AG10803 (cell line): ENCODE data around the gene WFS1.

Experiments
- DNase-seq: peaks from one replicate; pipeline ENCODE4 v3.0.0; 2010; ENCODE audit warnings: low read depth
- H3K4me3 ChIP-seq: 2 replicates; pipeline ENCODE4 v1.5.1; 2011; ENCODE audit warnings: mild to moderate bottlenecking, low read length, control low read depth
- TF ChIP-seq, protein P1 (sequence below): conservative IDR thresholded peaks from 2 replicates; pipeline ENCODE4 v1.5.1; 2011; ENCODE audit warnings: mild to moderate bottlenecking, low read length, control low read depth, inconsistent platforms

WFS1 gene

DNA sequence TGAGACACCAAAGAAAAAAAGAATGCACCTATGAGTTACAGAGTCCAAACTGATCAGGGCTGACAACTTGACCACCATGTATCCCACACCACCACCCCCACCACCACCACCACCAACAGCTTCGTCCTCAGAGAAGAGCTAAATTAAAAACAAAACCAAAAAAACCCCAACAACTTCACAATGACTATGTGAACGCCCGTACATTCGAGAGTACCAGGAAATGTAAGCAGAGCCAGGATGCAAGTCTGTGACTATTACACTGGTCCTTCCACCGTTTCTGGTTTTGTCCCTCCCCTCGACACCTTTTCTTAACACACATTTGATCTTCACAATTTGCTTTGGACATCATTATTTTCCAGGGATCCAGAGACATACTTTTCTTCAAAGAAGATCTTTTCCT is 51.0 kb downstream of the WFS1 start:
- TF ChIP-seq, protein P1, sequence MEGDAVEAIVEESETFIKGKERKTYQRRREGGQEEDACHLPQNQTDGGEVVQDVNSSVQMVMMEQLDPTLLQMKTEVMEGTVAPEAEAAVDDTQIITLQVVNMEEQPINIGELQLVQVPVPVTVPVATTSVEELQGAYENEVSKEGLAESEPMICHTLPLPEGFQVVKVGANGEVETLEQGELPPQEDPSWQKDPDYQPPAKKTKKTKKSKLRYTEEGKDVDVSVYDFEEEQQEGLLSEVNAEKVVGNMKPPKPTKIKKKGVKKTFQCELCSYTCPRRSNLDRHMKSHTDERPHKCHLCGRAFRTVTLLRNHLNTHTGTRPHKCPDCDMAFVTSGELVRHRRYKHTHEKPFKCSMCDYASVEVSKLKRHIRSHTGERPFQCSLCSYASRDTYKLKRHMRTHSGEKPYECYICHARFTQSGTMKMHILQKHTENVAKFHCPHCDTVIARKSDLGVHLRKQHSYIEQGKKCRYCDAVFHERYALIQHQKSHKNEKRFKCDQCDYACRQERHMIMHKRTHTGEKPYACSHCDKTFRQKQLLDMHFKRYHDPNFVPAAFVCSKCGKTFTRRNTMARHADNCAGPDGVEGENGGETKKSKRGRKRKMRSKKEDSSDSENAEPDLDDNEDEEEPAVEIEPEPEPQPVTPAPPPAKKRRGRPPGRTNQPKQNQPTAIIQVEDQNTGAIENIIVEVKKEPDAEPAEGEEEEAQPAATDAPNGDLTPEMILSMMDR, result no peak
- no peak for DNase-seq
- H3K4me3 ChIP-seq, result no peak overlapping the region

DNA sequence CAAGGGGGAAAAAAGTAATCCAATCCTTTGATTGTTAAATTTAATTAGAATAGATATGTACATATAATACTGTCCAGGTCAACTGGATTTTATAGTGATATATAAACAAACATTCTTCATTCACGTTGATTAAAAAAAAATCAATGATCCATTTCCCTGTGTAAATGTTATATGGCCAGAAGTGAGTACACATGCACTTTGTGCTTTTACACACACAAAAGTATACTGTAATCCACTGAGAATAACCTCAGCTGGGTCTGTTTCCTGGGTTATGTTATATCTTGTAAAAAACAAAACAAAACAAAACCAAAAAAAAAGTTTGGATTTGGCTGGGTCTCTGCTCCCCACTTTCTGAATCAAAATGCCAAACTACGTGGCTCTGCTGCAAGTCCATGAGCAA is 51.7 kb downstream of the WFS1 start:
- TF ChIP-seq, protein P1, result no peak
- no peak for DNase-seq
- no peak overlapping the region for H3K4me3 ChIP-seq

DNA sequence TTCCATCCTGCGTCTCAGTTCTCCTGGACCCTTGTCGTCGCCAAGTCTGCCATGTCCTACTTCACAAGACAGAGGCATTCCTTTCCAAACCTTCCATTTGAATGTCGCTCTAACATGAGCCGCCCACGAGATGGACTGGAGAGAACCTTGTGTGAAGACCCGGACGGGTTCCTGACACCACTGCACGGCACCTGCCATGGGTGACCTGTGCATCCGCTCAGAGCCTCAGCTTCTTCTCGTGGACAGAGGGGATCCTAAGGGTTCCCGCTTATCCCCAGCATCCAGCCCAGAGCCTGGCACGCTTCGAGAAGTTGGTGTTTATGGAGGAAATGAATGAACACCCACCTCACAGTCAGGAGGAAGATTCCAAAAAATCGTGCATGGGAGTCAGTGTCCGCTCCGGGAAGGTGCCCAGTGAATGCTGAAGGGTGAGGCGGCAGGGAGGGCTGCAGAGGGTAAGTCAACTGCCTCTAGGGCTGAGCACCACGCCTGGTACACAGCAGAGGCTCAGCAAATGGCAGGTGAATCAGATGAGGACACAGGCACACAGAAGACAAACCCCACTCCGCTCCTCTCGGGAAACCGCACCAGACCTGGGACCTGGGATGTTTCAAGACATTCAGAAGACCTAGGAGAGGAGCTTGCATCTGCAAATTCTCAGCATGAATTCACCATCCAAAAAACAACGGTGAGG is 52.6 kb downstream of the WFS1 start:
- no peak overlapping the region for H3K4me3 ChIP-seq
- no peak for DNase-seq
- TF ChIP-seq, protein P1, result no peak

DNA sequence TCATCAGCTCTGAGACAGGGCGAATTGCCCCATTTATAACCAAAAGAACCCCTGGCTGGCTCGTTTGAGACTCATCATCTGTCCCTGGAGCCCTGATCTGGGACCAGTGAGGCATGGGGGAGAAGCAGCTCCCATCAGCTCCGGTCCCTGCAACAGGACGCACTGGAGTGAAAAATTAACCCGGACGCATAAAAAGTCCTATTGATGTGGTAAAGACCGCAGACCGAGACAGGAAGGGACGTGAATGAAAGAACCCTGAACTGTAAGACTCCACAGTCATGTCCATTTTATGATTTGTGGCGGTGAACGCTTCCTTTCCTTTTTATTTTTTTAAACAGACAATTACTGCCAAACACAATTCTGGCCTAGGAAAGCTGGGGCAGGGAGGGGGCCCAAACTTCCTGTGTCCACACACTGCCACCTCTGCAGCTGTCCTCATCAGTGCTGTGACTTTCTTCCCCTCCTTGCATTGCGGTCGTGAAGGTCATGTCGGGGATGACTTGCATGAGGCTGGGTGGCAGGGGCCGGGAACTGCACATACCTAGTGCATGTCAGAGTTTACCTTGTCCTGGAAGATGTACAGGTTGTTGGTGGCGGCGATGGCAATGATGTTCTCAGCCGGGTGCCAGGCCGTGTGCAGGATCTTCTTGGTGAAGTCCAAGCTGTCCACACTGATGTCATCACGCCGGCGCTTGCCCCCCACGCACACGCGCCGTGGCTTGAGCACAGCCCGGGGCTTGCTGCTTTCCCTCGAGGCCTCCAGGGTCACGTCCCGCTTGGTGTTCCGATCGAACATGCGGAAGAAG is 53.3 kb downstream of the WFS1 start:
- DNase-seq, result no peak

DNA sequence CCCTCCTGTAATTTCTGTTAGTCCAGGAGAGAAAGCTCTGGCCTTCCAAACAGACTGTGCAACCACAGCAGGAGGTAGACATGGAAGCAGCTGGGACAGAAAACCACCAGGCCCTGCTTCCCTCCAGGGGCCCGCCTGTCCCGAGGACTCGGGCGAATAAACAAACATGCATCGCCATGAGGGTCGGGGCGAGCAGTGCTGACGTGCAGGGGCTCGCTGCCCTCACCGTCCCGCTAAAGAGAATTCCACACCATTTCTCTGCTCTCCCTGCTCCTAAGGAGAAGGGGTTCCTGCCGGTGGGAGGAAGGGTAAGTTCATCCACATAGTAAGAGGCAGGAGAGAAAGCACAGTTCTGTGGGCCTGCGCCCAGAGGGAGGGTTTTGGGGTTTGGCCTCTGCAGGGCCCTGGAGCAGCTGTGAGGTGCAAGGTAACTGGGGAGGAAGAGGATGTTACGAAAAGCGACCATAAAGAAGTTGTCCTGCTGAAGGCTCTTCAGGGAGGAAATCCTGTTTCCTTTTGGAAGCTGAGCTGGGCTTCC is 54.9 kb downstream of the WFS1 start:
- no peak overlapping the region for H3K4me3 ChIP-seq
- no peak for DNase-seq
- TF ChIP-seq, protein P1, result no peak

More for the DNA sequence above, 53.3 kb downstream of the WFS1 start:
- TF ChIP-seq, protein P1, result no peak
- no peak overlapping the region for H3K4me3 ChIP-seq

DNA sequence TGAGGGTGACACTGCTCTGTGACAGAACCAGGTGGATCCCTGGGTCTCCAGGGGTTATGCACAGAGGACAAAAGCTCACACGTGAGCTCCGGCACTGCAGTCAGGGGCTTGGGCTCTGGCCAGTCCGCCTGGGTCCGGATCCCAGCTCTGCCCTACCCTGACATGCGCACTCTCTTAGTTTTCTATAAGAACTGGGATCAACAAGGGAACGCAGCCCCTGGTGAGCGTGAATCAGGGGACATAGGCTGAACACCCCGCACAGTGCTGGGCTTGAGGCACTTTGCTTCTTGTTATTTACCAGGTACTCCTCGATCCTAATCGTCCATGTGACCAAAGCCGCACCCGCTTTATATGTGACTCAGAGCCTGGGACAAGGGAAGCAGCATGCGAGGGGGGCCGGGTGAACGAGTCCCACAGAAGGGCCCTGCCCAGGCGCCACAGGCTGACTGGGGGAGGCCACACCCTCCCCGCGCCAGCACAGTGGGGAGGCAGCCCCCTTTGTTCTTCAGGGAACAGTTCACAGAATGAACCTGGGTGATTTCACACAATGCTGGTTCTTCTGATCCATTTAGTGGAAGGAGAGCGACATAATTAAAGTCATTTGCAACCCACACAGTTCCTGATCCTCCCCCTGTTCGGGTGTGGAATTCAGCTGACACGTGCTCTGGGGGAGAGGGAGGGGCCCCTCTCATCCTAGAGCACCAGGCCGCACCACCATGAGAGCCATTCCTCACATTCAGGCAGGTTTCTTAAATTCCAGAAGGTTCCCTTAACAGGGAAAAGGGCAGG is 55.5 kb downstream of the WFS1 start:
- peak; percentile 12 for DNase-seq
- H3K4me3 ChIP-seq, result no peak overlapping the region

More for the DNA sequence above, 55.5 kb downstream of the WFS1 start:
- TF ChIP-seq, protein P1, result no peak
